GM12878 (cell line): Measurements from ENCODE around the gene NOD2. TPM values are rescaled to one million over a fixed set of nuclear protein-coding genes. Genes with fewer than 3 reads are reported as not detected.

ENCODE experiments used
- ATF2 ChIP-seq: IDR thresholded peaks from 2 replicates; pipeline ENCODE4 v1.6.1; 2012; ENCODE audit warnings: low read length, inconsistent platforms
- BACH1 ChIP-seq: fragments of 450-650 bp; IDR thresholded peaks from 2 replicates; pipeline ENCODE4 v1.6.1; 2017; ENCODE audit warnings: mild to moderate bottlenecking, borderline replicate concordance
- CREM ChIP-seq: IDR thresholded peaks from 2 replicates; pipeline ENCODE4 v1.6.1; 2014; ENCODE audit warnings: antibody characterized with exemption, low read depth
- ETV6 ChIP-seq, 2 experiments: fragments of 450-650 bp in 1 of 2; IDR thresholded peaks in 1 of 2; conservative IDR thresholded peaks in 1 of 2; 2 replicates each; pipeline ENCODE4 v1.6.1; 2014; ENCODE audit warnings: antibody characterized with exemption in 1 of 2, borderline replicate concordance in 1 of 2, low read depth in 1 of 2, mild to moderate bottlenecking in 1 of 2, moderate library complexity in 1 of 2
- EZH2 ChIP-seq: IDR thresholded peaks from 2 replicates; pipeline ENCODE4 v1.6.1; 2012; ENCODE audit warnings: low read depth, mild to moderate bottlenecking, control low read depth, inconsistent platforms, low read length, borderline replicate concordance; ENCODE audit not compliant: control insufficient read depth
- FOXK2 ChIP-seq: fragments of 450-650 bp; IDR thresholded peaks from 2 replicates; pipeline ENCODE4 v1.6.1; 2017; ENCODE audit warnings: mild to moderate bottlenecking, moderate library complexity
- FOXM1 ChIP-seq: IDR thresholded peaks from 2 replicates; pipeline ENCODE4 v1.6.1; 2012; ENCODE audit warnings: low read depth, mild to moderate bottlenecking, inconsistent platforms, low read length, moderate library complexity
- GATAD2B ChIP-seq: fragments of 450-650 bp; conservative IDR thresholded peaks from 2 replicates; pipeline ENCODE4 v1.6.1; 2017; ENCODE audit warnings: low read depth, mild to moderate bottlenecking, moderate library complexity
- HDAC6 ChIP-seq: fragments of 200-600 bp; sonication (generic); IDR thresholded peaks from one replicate; pipeline ENCODE4 v1.8.0; 2017; ENCODE audit warnings: antibody characterized with exemption; ENCODE audit not compliant: unreplicated experiment
- KDM1A ChIP-seq: fragments of 200-600 bp; sonication (generic); IDR thresholded peaks from 2 replicates; pipeline ENCODE4 v1.6.1; 2016; ENCODE audit warnings: borderline replicate concordance
- NFYB ChIP-seq: IDR thresholded peaks from 2 replicates; pipeline ENCODE4 v1.6.1; 2011; ENCODE audit warnings: low read depth, mild to moderate bottlenecking, low read length, improper control_type of control experiment, moderate library complexity; ENCODE audit not compliant: insufficient read depth
- NR2C2 ChIP-seq: IDR thresholded peaks from 2 replicates; pipeline ENCODE4 v1.6.1; 2011; ENCODE audit warnings: borderline replicate concordance, low read depth; ENCODE audit not compliant: control insufficient read depth, insufficient read length
- NR2F1 ChIP-seq: fragments of 450-650 bp; conservative IDR thresholded peaks from 2 replicates; pipeline ENCODE4 v1.6.1; 2017; ENCODE audit warnings: mild to moderate bottlenecking
- PAX5 ChIP-seq: IDR thresholded peaks from 2 replicates; pipeline ENCODE4 v1.6.1; 2011; ENCODE audit warnings: low read depth, low read length, borderline replicate concordance
- POLR2A ChIP-seq: IDR thresholded peaks from 2 replicates; pipeline ENCODE4 v1.6.1; 2011; ENCODE audit warnings: low read depth, mild to moderate bottlenecking, low read length
- RB1 ChIP-seq: fragments of 450-650 bp; formaldehyde crosslinking; IDR thresholded peaks from 2 replicates; pipeline ENCODE4 v1.6.1; 2017; ENCODE audit warnings: mild to moderate bottlenecking, borderline replicate concordance
- RELA ChIP-seq: fragments of 450-650 bp; IDR thresholded peaks from 2 replicates; pipeline ENCODE4 v1.8.0; 2014; ENCODE audit warnings: borderline replicate concordance; ENCODE audit not compliant: partially characterized antibody
- RUNX3 ChIP-seq: IDR thresholded peaks from 2 replicates; pipeline ENCODE4 v1.6.1; 2012; ENCODE audit warnings: low read length, inconsistent platforms
- SMAD1 ChIP-seq: fragments of 450-650 bp; IDR thresholded peaks from 2 replicates; pipeline ENCODE4 v1.6.1; 2018; ENCODE audit warnings: mild to moderate bottlenecking, low read depth; ENCODE audit not compliant: partially characterized antibody
- SREBF1 ChIP-seq: IDR thresholded peaks from 2 replicates; pipeline ENCODE4 v1.6.1; 2012; ENCODE audit warnings: mild to moderate bottlenecking, low read length
- STAT1 ChIP-seq: fragments of 450-650 bp; conservative IDR thresholded peaks from 2 replicates; pipeline ENCODE4 v1.6.1; 2014; ENCODE audit warnings: antibody characterized with exemption, mild to moderate bottlenecking
- SUZ12 ChIP-seq: fragments of 200-600 bp; sonication (generic); IDR thresholded peaks from one replicate; pipeline ENCODE4 v1.6.1; 2018; ENCODE audit warnings: antibody characterized with exemption, mild to moderate bottlenecking; ENCODE audit not compliant: unreplicated experiment
- USF1 ChIP-seq: IDR thresholded peaks from 2 replicates; pipeline ENCODE4 v1.6.1; 2011; ENCODE audit warnings: borderline replicate concordance, low read depth, mild to moderate bottlenecking, moderate library complexity, mixed read lengths, low read length; ENCODE audit not compliant: insufficient read depth; ENCODE audit errors: extremely low read length
- ZNF207 ChIP-seq: fragments of 450-650 bp; IDR thresholded peaks from 2 replicates; pipeline ENCODE4 v1.6.1; 2014; ENCODE audit warnings: antibody characterized with exemption, mild to moderate bottlenecking, borderline replicate concordance
- ZNF24 ChIP-seq: fragments of 450-650 bp; IDR thresholded peaks from 2 replicates; pipeline ENCODE4 v1.6.1; 2017; ENCODE audit warnings: antibody characterized with exemption, mild to moderate bottlenecking
- ZNF687 ChIP-seq: fragments of 450-650 bp; IDR thresholded peaks from 2 replicates; pipeline ENCODE4 v1.6.1; 2017; ENCODE audit warnings: mild to moderate bottlenecking, moderate library complexity
- polyA plus RNA-seq, 11 experiments: library from polyadenylated mRNA; depleted of rRNA in 4 of 11; unstranded in 6 of 11; stranded (reverse) in 5 of 11; fragments of >200 nt; fragmentation: Nextera tagmentation in 4 of 11; fragmentation: Illumina TruSeq in 1 of 11; extraction: Ambion mirVana in 4 of 11; extraction: Trizol in 1 of 11; gene quantifications; 1 replicate in 1 of 11; 2 replicates in 10 of 11; pipeline versions ENCODE4 v1.2.1 to v1.2.3, GENCODE V29; 2011 to 2016; ENCODE audit warnings: inconsistent platforms in 2 of 11, missing spikeins in 2 of 11, low read depth in 1 of 11
- total RNA-seq, 4 experiments: library from RNA; depleted of rRNA in 3 of 4; stranded (reverse); fragments of >200 nt in 3 of 4; fragmentation: Illumina TruSeq in 1 of 4; extraction: Trizol in 1 of 4; gene quantifications; 2 replicates each; pipeline versions ENCODE4 v1.2.1 to v1.2.3, GENCODE V29; 2013 to 2021

NOD2 gene
- total and polyA plus RNA-seq, 10 of the 15 experiments (the other 5 are each of a cell fraction or from before 2014, with no cell fraction given) = 1.0 to 18.6 (median 6.7) TPM

- TF ChIP-seq CREM (peak; percentile 64), SUZ12 (no peak), GATAD2B (peak; percentile 90; the same call in 1 of the 2 replicates), ZNF687 (peak; percentile 39; the same call in 1 of the 2 replicates), STAT1 (no peak), RB1 (peak; percentile 38; the same call in 1 of the 2 replicates), HDAC6 (no peak), EZH2 (no peak), PAX5 (no peak), RUNX3 (peak; percentile 73), ZNF207 (no peak), FOXK2 (no peak), NR2F1 (peak; percentile 70; the same call in 1 of the 2 replicates), USF1 (no peak), KDM1A (no peak), NFYB (peak; percentile 75), NR2C2 (no peak), ETV6 (conservative IDR thresholded peaks at IDR 0.05 in 1 of 2, IDR thresholded peaks at IDR 0.05 in 1 of 2; ENCODE audit: borderline replicate concordance in 1 of 2, low read depth in 1 of 2) (no peak), FOXM1 (no peak), SMAD1 (no peak), ATF2 (no peak), POLR2A (peak; percentile 36), RELA (peak; percentile 99), BACH1 (peak; percentile 85), ZNF24 (no peak), SREBF1 (no peak)
These were observed 48.6 kb downstream of the NOD2 start, which contains the start of gene CYLD (continued) for GRCh38 chr16:50741781-50742575.
